Melanocyte of skin (primary cell): ENCODE results near the gene BCDIN3D. TPM values are rescaled to one million over a fixed set of nuclear protein-coding genes. Genes with fewer than 3 reads are reported as not detected.

Source experiments
- total RNA-seq, 2 donors: library from RNA; depleted of rRNA; stranded (reverse); fragments of >200 nt; gene quantifications; 2 replicates each; pipeline ENCODE4 v1.2.3, GENCODE V29; 2012

BCDIN3D gene, protein sequence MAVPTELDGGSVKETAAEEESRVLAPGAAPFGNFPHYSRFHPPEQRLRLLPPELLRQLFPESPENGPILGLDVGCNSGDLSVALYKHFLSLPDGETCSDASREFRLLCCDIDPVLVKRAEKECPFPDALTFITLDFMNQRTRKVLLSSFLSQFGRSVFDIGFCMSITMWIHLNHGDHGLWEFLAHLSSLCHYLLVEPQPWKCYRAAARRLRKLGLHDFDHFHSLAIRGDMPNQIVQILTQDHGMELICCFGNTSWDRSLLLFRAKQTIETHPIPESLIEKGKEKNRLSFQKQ
- 1 to 10 TPM; 3.4 to 4.0 TPM for total RNA-seq

DNA sequence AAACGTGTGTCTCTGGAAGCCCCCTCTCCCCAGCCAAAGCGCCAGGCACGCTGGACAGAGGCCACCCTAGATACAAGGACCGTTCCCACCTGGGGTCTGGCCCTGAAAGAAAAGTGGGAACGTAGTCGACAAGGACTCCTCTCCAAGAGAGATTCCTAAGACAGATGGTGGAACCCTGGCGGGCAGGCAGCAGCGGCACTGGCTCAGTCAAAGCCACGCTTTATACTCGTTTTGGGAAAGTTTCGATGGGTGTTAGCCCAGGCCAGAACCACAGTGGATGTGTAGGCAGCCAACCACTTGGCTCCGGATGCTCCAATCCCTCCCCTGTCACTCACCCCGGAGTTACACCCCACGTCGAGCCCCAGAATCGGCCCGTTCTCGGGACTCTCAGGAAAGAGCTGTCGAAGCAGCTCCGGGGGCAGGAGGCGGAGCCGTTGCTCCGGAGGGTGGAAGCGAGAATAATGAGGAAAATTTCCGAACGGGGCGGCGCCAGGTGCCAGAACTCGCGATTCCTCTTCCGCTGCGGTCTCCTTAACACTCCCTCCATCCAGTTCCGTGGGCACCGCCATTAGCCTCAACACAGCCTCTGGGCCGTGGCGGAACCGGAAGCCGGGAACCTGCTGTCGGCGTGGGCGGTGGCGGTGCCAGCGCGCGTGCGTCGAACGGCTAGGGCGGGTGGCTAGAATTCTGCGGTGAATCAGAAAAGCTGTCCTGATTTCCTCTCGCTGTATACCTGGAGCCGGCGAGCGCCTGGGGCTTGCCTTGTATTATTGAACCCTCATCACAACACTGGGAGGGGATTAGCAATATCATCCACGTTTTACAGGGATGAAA is at the start of gene BCDIN3D:
Gene BCDIN3D (minus strand): TSS at position 588 of the 834 bp plus-strand sequence. CDS start 19 bp downstream, at position 569.

GRCh38 chr12:49828133-49829091 is 14.5 kb downstream of the BCDIN3D start, which contains the start of gene NCKAP5L:
Gene NCKAP5L (minus strand): TSS chr12:49828413. CDS start chr12:49804044, 24,369 bp downstream.

Other genes starting within 250 kb of the BCDIN3D start
- gene FAM186B, start 237.5 kb downstream of the BCDIN3D start, total RNA-seq = 1 to 10 TPM in 1 of 2 donors, under 1 TPM in 1; 1.00 to 1.7 TPM
- gene PRPF40B, start 219.5 kb downstream of the BCDIN3D start, total RNA-seq = 10 to 100 TPM in 1 of 2 donors, 1 to 10 TPM in 1; 10.0 to 10.7 TPM
- gene FMNL3, start 135.7 kb downstream of the BCDIN3D start, total RNA-seq = 10 to 100 TPM; 27.6 to 28.2 TPM
- gene TMBIM6, start 101.5 kb downstream of the BCDIN3D start, total RNA-seq = 100 to 1,000 TPM; 293 to 348 TPM
- gene NCKAP5L, start 14.7 kb downstream of the BCDIN3D start, total RNA-seq = 10 to 100 TPM; 23.0 to 25.8 TPM
- under 1 TPM in 1 of 2 donors, not detected in 1; under 0.01 TPM for gene FAIM2, start 60.8 kb upstream of the BCDIN3D start, total RNA-seq
- not detected for gene AQP2, start 107.6 kb upstream of the BCDIN3D start, total RNA-seq
- not detected for gene AQP5, start 118.8 kb upstream of the BCDIN3D start, total RNA-seq
- not detected for gene AQP6, start 129.8 kb upstream of the BCDIN3D start, total RNA-seq
- gene RACGAP1, start 182.4 kb upstream of the BCDIN3D start, total RNA-seq = 100 to 1,000 TPM in 1 of 2 donors, 10 to 100 TPM in 1; 63.3 to 110 TPM
- gene ASIC1, start 214.5 kb upstream of the BCDIN3D start, total RNA-seq = under 1 TPM; 0.34 to 0.67 TPM
- 10 to 100 TPM; 64.0 to 90.2 TPM for gene SMARCD1, start 242.2 kb upstream of the BCDIN3D start, total RNA-seq